HEK293 (cell line): ENCODE measurements around the gene PRRG1.

ENCODE experiments used
- CTCF ChIP-seq: fragments of 450-650 bp; formaldehyde crosslinking; IDR thresholded peaks from 2 replicates; pipeline ENCODE4 v1.5.1; 2016; ENCODE audit warnings: missing biosample characterization, missing genetic modification characterization
- KLF9 ChIP-seq: fragments of 450-650 bp; formaldehyde crosslinking; IDR thresholded peaks from 2 replicates; pipeline ENCODE4 v1.5.1; 2016; ENCODE audit warnings: missing biosample characterization, missing genetic modification characterization, low read depth
- REPIN1 ChIP-seq: fragments of 450-650 bp; formaldehyde crosslinking; IDR thresholded peaks from 2 replicates; pipeline ENCODE4 v1.5.1; 2017; ENCODE audit warnings: missing biosample characterization, missing genetic modification characterization, low read depth
- ZEB2 ChIP-seq: fragments of 450-650 bp; formaldehyde crosslinking; IDR thresholded peaks from 2 replicates; pipeline ENCODE4 v1.5.1; 2016; ENCODE audit warnings: missing biosample characterization, missing genetic modification characterization
- ZNF132 ChIP-seq: fragments of 450-650 bp; formaldehyde crosslinking; IDR thresholded peaks from 2 replicates; pipeline ENCODE4 v1.5.1; 2017; ENCODE audit warnings: missing biosample characterization, missing genetic modification characterization, borderline replicate concordance
- ZNF2 ChIP-seq: fragments of 450-650 bp; formaldehyde crosslinking; IDR thresholded peaks from 2 replicates; pipeline ENCODE4 v1.5.1; 2016; ENCODE audit warnings: missing biosample characterization, missing genetic modification characterization
- ZNF416 ChIP-seq: fragments of 450-650 bp; formaldehyde crosslinking; IDR thresholded peaks from 2 replicates; pipeline ENCODE4 v1.5.1; 2016; ENCODE audit warnings: missing biosample characterization, missing genetic modification characterization
- ZNF544 ChIP-seq: fragments of 450-650 bp; formaldehyde crosslinking; IDR thresholded peaks from 2 replicates; pipeline ENCODE4 v1.5.0; 2017; ENCODE audit warnings: missing biosample characterization, missing genetic modification characterization
- ZNF560 ChIP-seq: fragments of 450-650 bp; formaldehyde crosslinking; IDR thresholded peaks from 2 replicates; pipeline ENCODE4 v1.5.1; 2017; ENCODE audit warnings: missing biosample characterization, missing genetic modification characterization, borderline replicate concordance
- ZNF580 ChIP-seq: fragments of 450-650 bp; formaldehyde crosslinking; IDR thresholded peaks from 2 replicates; pipeline ENCODE4 v1.5.1; 2016; ENCODE audit warnings: missing biosample characterization, missing genetic modification characterization

- TF ChIP-seq CTCF (tag by site-specific recombination) (no peak), ZNF416 (tag by site-specific recombination) (no peak), ZNF132 (tag by site-specific recombination) (no peak), REPIN1 (tag by site-specific recombination) (no peak), KLF9 (tag by site-specific recombination) (no peak), ZNF2 (tag by site-specific recombination) (no peak), ZEB2 (tag by site-specific recombination) (no peak), ZNF544 (no peak), ZNF560 (no peak), ZNF580 (no peak)
These were observed 29.7 kb downstream of the PRRG1 start for GRCh38 chrX:37378830-37379229.
